AG08395 (cell line): Measurements from ENCODE around the gene NSF.
"Not testable (repeated sequence)": the region's sequence is repeated elsewhere in the genome, so short reads cannot be mapped to it uniquely, and the experiment has no call there.

Experiments
- DNase-seq: peaks from one replicate; pipeline ENCODE4 v3.0.0; 2012; ENCODE audit warnings: mixed read lengths, low spot score

Gene NSF

DNA sequence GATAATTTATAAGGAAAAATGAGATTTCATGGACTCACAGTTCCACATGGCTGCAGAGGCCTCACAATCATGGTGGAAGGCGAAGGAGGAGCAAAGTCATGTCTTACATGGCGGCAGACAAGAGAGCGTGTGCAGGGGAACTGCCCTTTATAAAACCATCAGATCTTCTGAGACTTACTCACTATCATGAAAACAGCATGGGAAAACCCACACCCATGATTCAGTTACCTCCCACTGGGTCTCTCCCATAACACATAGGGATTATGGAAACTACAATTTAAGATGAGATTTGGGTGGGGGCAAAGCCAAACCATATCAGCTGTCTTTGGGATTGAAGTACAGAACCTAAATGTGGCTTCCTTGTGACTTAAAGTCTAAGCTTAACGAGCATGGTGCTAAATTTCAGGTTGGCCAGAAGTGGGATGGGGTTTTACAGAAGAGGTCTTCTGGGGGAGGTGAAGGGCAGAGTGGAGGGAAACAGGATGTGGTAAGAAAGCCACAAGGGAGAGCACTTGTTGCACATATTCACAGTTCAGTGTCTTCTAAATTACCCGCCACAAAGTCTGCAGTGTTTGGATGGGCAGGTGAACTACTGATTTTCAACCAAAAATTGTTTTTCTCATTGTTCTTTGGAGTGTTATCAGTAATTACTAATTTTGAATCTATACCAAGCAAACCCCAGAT lies 38.4 kb downstream of the NSF start:
- DNase-seq, result not testable (repeated sequence)

DNA sequence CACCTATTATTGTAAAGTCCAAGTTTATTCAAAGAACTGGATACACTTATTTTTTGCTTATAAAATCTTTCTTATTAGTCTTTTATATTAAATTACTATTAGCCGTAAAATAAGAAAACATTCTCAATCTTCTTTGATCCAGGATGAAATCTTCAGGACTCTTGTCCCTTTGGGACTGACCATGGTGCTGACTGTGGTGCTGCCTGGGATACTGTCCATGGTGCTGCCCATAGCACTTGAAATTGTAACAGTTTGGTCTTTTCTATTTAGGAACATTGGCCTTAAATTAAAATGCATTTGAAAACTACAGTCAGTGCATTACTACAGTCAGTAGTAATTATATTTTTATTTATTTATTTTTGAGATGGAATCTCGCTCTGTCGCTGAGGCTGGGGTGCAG lies 41.7 kb downstream of the NSF start:
- not testable (repeated sequence) for DNase-seq

DNA sequence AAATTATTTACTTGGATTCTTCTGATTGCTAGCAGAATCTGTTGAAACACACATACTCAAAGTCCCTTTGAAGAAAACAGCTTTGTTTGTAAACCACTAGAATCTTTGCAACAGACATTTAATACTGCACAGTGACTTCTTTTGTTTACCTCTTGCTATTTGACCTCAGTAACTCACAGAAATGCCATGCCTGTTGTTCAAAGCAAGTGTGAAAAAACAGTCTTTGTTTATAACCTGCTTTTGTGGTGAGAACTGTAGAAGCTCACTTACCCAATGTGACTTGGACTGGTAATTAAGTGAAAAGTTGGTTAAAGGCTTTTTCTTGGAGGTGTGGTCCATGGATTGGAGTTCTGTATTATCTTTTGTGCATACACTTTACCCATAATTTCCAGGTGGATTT lies 44.4 kb downstream of the NSF start:
- DNase-seq, result not testable (repeated sequence)

DNA sequence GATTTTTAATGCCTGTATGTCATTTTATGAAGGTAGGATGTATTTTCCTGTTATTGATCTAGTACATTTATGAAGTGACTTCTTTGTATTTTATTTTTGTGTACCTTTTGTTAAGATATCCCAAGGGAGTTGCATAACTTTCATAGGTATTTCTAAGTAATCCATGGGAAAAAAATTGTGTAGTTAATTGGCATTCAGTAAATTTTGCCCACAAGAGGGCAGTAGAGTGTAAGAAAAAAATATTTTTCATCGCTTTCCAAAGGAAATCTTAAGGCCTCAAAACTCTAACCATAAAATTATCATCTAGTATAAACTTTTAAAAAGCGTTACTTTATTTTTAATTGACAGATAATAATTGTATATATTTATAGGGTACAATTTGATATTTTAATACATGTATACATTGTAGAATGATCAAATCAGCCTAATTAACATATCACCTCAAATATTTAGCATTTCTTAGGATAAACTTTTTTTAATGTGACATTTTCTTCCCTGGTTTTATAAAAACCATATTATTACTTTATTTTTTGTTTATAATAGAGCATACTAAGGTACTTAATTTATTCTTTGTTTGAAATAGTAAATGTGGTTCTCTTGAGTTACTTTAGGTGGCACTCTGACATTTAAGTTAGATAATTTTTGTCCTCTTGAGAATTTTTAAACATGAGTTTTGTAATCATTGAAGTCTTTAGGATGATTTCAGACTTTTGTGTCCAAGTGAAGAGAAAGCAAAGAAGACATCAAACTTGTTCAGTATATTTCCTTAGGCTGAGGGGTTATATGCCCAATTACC lies 51.6 kb downstream of the NSF start:
- not testable (repeated sequence) for DNase-seq

DNA sequence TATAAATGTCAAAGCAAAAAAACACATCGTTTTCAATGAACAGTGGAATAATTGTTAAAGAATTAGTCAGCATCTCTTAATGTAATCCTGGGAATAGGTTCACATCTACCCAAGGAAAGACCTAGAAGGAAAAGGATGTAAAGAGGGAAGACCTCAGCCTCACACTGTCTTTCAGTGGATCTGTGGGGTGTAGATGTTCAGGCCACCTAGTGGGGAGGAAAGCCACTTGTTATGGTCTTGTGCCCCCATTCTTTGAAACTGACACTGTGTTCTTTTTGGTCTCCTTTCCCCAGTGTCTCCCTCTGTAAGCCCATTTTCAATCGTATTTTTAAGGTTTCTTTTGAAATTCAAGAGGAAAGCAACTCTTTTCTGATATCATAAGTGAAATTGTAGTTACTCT lies 56.8 kb downstream of the NSF start:
- not testable (repeated sequence) for DNase-seq

DNA sequence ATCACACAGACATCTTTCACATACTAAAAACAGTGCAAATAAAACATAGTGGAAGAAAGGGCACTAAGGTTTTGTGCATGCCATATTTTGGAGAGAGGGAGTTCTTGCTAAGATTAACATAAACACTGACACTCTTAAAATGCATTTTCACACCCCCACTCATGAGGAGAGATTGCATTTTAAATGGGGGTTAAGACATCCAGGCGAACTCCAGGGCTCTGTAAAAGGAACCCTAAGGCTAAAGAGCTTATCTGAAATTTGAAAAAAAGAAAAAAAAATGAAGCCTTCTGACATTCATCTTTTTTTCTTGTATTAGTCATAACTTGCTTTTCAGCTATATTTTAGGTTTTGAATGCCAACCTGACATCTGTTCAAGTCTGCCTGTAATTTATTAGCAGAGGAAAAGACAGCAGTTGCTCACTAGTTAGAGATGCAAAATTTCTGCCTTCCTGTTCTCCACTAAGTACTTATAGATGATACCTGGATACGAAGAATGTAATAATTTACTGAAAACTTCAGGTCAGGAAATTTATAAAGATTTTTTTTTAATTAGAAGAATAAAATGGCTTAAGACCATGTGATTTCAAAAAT lies 57.3 kb downstream of the NSF start:
- not testable (repeated sequence) for DNase-seq

DNA sequence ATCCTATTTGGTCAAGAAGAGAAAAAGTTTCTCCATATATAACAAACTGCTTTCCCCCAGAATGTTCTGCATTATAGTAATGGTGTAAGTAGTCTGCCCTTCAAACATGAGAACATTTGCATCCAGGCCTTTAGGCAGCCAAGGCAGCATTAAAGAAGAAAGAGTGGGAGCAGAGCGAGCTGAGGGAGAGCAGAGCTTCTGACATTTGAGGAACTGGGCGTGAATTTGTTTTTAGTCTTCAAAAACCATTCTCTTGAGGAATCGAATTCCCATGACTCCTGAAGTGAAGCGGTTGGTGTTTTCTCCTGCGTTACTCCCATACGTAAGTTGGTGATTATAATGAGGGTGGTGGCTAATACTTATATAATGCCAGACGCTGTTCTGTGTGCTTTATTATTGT lies 58.8 kb downstream of the NSF start:
- not testable (repeated sequence) for DNase-seq

DNA sequence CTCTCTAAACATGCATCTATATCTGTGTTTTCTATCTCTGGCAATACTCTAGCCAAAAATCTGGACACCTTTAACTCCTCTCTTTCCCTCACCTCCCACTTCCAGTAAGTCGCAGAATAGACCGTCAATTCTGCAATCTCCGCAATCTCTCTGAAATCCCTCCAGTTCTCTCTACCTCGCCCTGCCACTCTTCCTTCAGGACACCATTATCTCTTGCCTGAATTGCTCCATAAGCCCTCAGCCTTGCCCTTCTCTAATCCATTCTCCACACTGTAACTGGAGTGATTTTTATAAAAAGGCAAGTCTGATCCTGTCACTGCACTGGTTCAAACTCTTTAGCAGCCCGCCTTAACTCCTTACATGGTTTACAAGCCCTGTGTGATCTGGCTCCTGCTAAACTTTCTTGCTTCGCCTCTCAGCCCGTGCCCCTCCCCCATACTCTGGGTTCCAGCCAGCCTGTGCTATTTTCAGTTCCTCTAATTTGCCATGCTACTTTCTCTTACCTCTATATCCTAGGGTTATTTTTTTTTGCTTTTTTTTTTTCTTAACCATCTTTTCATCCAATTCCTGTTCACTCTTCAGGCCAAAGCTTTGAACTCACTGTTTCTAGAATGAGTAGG lies 61.7 kb downstream of the NSF start:
- not testable (repeated sequence) for DNase-seq

DNA sequence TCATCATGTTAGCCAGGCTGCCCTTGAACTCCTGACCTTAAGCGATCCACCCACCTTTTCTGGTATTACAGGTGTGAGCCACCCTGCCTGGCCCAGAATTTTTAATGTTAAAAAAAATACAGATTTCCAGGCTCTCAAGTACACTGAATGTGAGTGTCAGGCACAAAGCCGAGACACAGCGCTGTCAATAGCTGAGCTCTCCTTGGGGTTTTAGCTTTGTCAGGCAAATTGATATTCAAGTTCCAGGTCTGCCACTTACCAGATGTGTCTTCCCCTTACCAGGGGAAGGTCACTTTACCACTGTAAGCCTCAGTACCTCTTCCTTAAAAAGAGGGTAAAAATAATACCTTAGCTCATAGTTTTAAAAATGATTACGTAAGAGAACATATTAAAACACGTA lies 67.8 kb downstream of the NSF start:
- DNase-seq, result not testable (repeated sequence)

DNA sequence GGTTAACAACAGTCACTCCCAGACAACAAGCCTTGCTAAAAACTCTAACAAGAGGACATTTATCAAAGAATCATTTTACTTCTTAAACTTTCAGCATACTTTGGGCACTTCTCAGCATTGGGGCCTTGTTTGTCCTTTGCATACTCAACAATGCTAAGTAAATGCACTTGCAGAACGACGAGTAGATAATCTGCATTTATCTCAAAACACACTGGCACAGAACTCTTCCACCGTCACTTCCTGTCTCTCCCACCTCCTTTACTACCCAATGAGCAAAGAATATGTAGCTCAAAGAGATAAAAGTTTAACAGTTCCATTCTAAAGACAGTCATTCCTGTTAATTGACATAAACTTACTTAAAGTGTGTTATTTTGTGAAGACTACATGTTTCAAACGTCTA lies 69.2 kb downstream of the NSF start:
- DNase-seq, result not testable (repeated sequence)

DNA sequence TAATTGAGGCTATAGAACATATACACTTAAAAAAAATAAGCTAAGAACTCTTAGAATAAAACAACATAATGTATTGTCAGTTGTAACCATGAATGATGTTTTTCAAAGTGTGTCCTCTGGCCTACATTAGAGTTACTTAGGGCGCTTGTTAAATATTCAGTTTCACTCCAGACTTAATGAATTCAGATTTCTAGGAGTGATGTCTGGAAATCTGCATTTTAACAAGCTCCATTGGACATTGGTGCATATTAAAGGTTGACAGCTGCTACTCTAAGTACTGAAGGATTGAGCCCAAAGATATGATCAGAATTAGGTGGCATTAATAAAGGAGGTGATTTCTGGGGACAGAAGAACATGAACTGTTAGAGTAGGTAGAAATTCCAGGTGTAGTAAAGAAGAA lies 72.7 kb downstream of the NSF start:
- not testable (repeated sequence) for DNase-seq

DNA sequence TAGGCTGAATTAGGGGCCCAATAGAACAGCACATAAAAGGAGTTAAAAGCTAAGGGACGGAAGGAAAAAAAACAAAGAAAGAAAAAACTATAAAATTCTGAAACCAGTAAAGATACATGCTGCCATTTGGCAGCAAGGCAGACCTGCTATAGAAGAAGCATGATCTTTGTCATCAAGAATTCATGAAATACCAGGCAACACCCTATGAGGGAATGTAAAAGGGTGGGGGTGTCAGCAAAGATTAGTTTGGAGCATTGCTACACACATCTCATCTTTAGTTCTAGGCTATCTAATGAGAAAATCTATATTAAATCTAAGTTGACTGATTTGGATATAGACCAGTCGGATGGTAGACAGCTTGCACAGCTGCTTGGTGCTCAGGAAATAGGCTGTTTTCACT lies 73.1 kb downstream of the NSF start:
- DNase-seq, result not testable (repeated sequence)

DNA sequence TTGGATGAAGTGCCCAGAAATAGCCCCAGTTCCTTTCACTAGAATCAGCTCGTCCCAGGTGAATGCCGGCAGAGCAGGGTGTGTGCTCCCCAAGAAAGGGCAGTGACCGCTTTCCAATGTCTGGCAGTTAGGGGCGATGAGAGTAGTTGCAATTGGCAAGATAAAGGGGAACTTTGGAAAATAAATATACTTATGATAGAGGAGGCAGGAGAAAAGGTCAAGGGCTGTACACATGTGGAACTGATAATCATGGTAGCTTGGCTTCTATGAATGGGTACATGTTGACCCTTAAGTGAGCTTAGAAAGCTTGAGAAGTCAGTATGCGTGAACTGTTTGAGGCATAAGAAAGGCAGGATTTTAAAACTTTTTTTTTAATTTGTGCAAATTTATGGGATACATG lies 75.5 kb downstream of the NSF start:
- not testable (repeated sequence) for DNase-seq

DNA sequence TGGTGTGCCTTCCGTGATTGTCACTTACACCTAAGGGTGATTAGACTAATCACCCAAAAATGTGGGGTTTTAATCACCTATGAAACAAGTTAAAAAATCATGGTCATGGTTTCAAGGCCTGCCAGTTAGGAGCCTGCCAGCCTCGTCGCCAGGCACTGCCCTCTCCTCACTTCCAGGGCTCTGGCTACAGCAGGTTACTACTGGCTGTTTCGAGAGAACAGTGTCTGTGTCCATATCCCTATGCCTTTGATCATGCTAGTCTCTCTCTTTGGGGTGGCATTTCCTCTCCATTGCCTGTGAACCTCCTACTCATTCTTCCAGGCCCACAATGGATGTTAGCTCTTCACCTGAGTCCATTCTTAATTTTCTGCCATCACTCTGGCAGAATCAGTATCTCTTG lies 80.3 kb downstream of the NSF start:
- not testable (repeated sequence) for DNase-seq

DNA sequence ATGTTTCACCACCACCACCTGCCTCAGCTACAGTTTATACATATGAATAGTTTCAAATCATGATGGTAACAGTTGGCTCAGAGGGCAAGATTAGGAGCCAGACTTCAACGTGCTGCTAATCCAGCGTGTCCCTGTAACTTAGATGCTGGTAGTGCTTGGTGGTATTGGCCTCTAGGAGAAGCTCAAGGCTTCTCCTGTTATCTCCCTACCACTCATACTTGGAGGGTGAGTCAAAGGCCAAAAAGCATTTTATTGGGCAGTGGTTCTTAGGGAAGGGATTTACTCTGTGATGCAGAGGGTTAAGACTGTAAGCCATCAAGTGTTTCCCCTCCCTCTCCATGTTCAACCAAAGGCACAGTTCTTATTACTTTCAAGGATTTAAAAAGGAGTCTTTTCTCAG lies 82.3 kb downstream of the NSF start:
- not testable (repeated sequence) for DNase-seq

DNA sequence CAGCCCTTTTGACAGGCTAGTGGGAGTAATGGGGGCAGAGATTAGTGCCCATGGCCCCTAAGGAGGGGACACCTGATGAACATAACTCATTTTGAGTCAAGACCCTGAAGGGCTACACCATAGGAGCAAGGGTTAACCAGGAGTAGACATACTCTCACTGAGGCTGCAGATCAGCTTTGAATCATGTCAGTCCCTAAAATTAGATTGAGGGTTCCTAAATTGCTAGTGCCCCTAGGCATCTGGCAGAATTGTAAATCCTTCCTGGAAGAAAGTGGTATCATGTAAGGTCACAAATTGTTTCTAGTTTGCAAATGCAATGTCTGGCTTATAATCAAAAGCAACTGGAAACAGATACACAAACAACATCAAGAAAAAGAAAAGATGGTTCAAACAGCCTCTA lies 87.3 kb downstream of the NSF start:
- not testable (repeated sequence) for DNase-seq

DNA sequence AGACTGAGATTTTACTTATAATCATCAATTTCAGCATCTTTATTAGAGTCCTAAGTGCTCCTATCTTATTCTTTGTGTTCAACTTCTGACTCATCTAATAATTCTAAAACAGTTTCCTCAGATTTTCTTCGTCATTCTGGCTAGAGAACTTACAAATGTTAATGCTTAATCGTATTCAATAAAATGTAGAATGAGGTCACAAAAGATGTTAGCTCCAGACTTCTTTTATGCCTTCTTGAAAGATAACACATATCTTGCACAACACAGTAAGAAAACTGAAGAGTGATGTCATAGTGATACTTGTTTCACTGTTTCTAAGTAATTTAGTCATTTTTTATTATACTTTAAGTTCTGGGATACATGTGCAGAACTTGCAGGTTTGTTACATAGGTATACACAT lies 93.2 kb downstream of the NSF start:
- DNase-seq, result not testable (repeated sequence)

DNA sequence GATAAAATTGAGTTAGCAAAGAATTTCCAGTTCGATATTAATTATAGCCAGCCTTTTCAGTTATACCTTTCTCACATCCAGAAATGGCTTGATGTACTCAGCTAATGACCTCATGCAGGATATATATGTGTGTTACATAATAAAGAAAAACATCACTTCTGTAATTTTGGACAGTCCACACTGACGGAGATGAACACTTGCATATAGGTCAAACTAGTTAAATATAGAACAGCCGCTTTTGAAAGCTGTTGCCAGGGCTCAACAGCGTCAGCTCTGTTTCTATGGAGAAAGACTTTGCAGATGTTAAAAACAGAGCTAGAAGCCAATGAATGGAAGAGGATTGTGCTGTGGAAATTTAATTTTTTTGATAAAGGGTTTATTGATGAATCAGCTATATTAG lies 94.8 kb downstream of the NSF start:
- DNase-seq, result not testable (repeated sequence)

DNA sequence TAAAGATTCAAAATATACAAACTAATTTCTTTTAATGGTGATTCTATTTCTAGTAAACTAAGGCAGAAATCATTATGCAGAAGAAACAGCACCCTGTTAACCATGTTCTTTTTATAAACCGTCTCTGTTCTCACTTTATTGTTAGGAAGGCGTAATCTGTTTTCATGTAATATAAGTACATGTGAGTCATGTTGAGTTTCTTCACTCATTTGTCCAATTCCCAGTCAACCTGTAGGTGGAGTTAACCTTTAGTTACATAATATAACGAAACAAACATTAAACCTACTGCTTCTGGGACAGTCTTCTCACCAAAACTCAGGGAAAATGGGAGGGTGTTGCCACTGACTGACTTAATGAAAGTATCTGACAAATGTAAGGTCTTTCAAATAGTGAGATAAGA lies 101.7 kb downstream of the NSF start:
- DNase-seq, result not testable (repeated sequence)

DNA sequence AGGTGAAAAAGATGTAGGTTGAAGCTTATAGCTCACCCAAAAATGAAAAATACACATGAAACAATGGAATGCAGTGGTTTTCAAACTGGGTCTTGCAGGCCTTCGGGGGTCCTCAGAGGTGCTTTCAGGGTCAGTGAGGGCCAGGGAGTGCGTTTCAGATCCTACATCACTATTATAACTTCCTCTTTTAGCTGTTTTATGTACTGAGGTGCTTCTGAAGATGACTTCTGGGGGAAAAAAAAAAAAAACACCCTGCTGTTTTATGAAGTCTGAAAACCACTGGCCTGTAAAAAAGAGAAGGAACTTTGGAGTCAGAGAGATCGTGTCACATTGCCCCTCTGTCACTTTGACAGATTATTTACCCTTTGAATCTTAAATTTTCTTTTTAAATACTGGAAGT lies 102.8 kb downstream of the NSF start:
- not testable (repeated sequence) for DNase-seq

DNA sequence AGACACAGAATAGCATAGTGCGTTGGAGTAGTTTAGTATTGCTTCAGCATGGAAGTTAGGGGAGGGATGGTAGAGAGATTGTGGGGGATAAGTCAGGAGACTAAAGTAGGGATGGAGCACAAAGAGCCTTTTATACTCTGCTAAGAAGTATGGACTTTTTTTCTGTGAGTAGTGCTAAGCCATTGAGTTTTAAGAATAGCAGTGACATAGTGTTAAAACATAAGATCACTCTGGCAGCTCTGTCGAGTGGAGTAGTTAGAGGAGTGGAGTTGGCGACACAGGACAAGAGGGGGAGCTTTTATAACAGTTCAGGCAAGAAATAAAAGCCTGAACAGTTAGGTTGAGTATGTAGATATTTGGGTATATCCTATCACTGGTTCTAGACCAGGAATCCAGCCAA lies 106.1 kb downstream of the NSF start:
- DNase-seq, result not testable (repeated sequence)

DNA sequence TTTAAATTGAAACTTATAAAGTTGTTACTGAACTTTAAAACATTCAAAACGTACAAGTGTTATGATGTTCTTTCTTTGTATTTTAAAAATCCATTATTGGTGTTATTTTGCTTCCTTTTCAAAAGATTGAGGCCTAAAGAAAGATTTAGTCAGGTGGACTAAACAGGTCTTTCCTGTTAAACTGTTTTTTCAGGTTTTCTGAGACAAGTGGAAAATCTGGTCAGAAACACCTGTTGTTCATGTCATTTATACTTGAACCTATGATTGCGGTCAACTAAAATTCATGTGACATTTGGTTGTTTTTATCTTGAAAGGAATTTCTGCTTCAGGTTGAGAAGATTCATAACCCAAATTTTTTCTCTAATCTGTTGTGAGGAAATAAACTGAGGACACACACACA lies 108.5 kb downstream of the NSF start:
- not testable (repeated sequence) for DNase-seq

DNA sequence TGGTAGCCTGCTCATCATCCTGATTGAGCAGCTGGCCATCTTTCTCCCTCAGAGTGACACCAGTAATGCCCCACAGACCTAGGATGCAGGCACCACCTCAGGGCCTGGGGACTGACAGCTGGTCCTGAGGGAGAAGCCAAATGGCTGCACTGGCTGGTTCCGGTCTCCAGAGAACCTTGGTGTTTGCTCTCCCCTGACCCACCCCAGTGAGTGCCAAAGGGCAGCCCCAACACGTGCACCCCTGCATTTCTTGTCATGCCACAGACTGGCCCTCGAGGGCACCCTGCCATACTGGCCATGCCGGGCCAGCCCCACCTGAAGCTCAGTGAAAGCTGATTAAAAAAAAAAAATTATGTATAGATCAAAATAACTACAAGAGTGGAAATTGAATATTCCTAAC lies 127.5 kb downstream of the NSF start:
- no peak for DNase-seq
